22Rv1 (cell line): ENCODE measurements around the gene MAP2K7.
A peak's percentile ranks its signal among the peaks of the same experiment; 100 is the strongest.

Experiments used
- H3K27ac ChIP-seq: fragments of 450-650 bp; 2 replicates; pipeline ENCODE4 v1.5.1; 2017
- ZFX ChIP-seq: fragments of 450-650 bp; IDR thresholded peaks from 2 replicates; pipeline ENCODE4 v1.6.1; 2017; ENCODE audit warnings: antibody characterized with exemption, borderline replicate concordance
- TF ChIP-seq, protein P1 (sequence below): fragments of 450-650 bp; IDR thresholded peaks from 2 replicates; pipeline ENCODE4 v1.5.1; 2017; ENCODE audit warnings: mild to moderate bottlenecking

The MAP2K7 gene

GRCh38 chr19:7864690-7865074, 39.0 kb upstream of the MAP2K7 start:
- no peak overlapping the region for H3K27ac ChIP-seq
- TF ChIP-seq ZFX: no peak
- TF ChIP-seq, protein P1, sequence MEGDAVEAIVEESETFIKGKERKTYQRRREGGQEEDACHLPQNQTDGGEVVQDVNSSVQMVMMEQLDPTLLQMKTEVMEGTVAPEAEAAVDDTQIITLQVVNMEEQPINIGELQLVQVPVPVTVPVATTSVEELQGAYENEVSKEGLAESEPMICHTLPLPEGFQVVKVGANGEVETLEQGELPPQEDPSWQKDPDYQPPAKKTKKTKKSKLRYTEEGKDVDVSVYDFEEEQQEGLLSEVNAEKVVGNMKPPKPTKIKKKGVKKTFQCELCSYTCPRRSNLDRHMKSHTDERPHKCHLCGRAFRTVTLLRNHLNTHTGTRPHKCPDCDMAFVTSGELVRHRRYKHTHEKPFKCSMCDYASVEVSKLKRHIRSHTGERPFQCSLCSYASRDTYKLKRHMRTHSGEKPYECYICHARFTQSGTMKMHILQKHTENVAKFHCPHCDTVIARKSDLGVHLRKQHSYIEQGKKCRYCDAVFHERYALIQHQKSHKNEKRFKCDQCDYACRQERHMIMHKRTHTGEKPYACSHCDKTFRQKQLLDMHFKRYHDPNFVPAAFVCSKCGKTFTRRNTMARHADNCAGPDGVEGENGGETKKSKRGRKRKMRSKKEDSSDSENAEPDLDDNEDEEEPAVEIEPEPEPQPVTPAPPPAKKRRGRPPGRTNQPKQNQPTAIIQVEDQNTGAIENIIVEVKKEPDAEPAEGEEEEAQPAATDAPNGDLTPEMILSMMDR: no peak

- TF ChIP-seq ZFX: no peak
- TF ChIP-seq, protein P1: no peak
- H3K27ac ChIP-seq: no peak overlapping the region
Measured at GRCh38 chr19:7865262-7865911, 38.3 kb upstream of the MAP2K7 start.

GRCh38 chr19:7866399-7867091, 37.1 kb upstream of the MAP2K7 start:
- H3K27ac ChIP-seq: no peak overlapping the region
- no peak for TF ChIP-seq ZFX
- TF ChIP-seq, protein P1: no peak

- H3K27ac ChIP-seq: no peak overlapping the region
- TF ChIP-seq, protein P1: no peak
- TF ChIP-seq ZFX: no peak
Measured at GRCh38 chr19:7867092-7867844, 36.4 kb upstream of the MAP2K7 start.

DNA sequence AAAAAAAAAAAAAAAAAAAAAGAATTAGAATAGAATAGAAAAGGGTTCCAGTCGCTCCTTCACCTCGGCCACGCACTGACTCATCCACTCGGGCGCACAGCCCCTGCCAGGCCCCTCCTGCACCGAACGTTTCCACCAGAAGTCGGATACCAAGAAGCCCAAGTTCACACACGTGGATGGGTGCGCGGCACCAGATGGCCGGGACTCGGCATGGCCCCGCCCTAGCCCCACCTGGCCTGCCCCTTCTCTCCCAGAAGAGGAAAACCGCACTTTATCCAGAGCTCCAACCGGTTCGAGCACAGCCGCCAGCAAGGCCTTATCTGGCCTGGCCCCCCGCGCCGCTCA, 35.4 kb upstream of the MAP2K7 start:
- peak overlapping the region; percentile 88 for H3K27ac ChIP-seq
- TF ChIP-seq ZFX: no peak
- TF ChIP-seq, protein P1: no peak

GRCh38 chr19:7868671-7869452, 34.8 kb upstream of the MAP2K7 start:
- peak overlapping the region; percentile 88 for H3K27ac ChIP-seq
- TF ChIP-seq, protein P1: peak; percentile 95
- no peak for TF ChIP-seq ZFX
